Measurements from ENCODE around the gene NUCB1. TPM values are rescaled to one million over a fixed set of nuclear protein-coding genes. Genes with fewer than 3 reads are reported as not detected.

Gene NUCB1
- total and polyA plus RNA-seq, 9 of the 15 experiments (the other 6 are each of a cell fraction or from before 2014, with no cell fraction given): 3.1 to 153 (median 71.7) TPM

- TF ChIP-seq ZNF318 (IDR thresholded peaks at IDR 0.05; ENCODE audit: borderline replicate concordance in 1 of 2, low read depth in 1 of 2): peak in 1 of 2 experiments; percentile 65; a peak in 2 of 4 replicates
- peak; percentile 98 for TF ChIP-seq EP300 (IDR thresholded peaks at IDR 0.05; ENCODE audit: low read length)
- peak; percentile 88 for TF ChIP-seq NEUROD1 (IDR thresholded peaks at IDR 0.05; ENCODE audit: borderline replicate concordance, low read depth, low read length, partially characterized antibody)
- TF ChIP-seq POLR2A (conservative IDR thresholded peaks at IDR 0.05): peak; percentile 73
- peak; percentile 64 for TF ChIP-seq ZC3H4 (CRISPR knock-in tag; IDR thresholded peaks at IDR 0.05; ENCODE audit: borderline replicate concordance)
- TF ChIP-seq NBN (IDR thresholded peaks at IDR 0.05; ENCODE audit: low read depth): peak; percentile 95
- no peak for TF ChIP-seq ZFP30 (CRISPR knock-in tag; IDR thresholded peaks at IDR 0.05; ENCODE audit: borderline replicate concordance)
- TF ChIP-seq VEZF1 (CRISPR knock-in tag; IDR thresholded peaks at IDR 0.05): peak; percentile 83
- peak; percentile 95; the same call in 1 of the 2 replicates for TF ChIP-seq CTBP1 (IDR thresholded peaks at IDR 0.05; ENCODE audit: borderline replicate concordance)
- peak; percentile 85 for TF ChIP-seq SPI1 (IDR thresholded peaks at IDR 0.05; ENCODE audit: borderline replicate concordance, low read depth, low read length)
- TF ChIP-seq PCBP2 (IDR thresholded peaks at IDR 0.05; ENCODE audit: low read depth, low read length, poor library complexity, severe bottlenecking): no peak
- TF ChIP-seq ATF1 (CRISPR knock-in tag; IDR thresholded peaks at IDR 0.05): no peak
- peak; percentile 76 for TF ChIP-seq ATF1 (tag; IDR thresholded peaks at IDR 0.05)
- 0 out of 2 replicates have a peak, but pooled peaks have one; percentile 45 for TF ChIP-seq NR2C1 (IDR thresholded peaks at IDR 0.05)
- peak; percentile 68 for TF ChIP-seq NR2C1 (tag; IDR thresholded peaks at IDR 0.05)
- TF ChIP-seq RUNX1 (IDR thresholded peaks at IDR 0.05; ENCODE audit: low read depth): peak; percentile 94
- no peak for TF ChIP-seq ZBTB33 (CRISPR knock-in tag; IDR thresholded peaks at IDR 0.05)
Measured at GRCh38 chr19:48873476-48874302, 26.4 kb upstream of the NUCB1 start (continued).
